ENCODE measurements around the gene SH3YL1.

The SH3YL1 gene

GRCh38 chr2:287911-288757, 24.3 kb upstream of the SH3YL1 start, which contains the start of gene ALKAL2:
ALKAL2 (minus strand) TSS chr2:288091; CDS start chr2:287835, 256 bp downstream.
- Histone ChIP-seq H3K36me3 (ENCODE audit: control insufficient read depth, insufficient read depth, low read length) (no peaks in the 10 kb centered on the region), H3K27me3 (ENCODE audit: control insufficient read depth, insufficient read depth, low read length) (peaks cover 48% of the 10 kb centered on the region), H3K9me3 (ENCODE audit: control insufficient read depth, insufficient read depth, low read length) (no peaks in the 10 kb centered on the region), H3K9ac (ENCODE audit: low read depth, low read length) (no peak within 1 kb of the TSS), H3K4me1 (ENCODE audit: control insufficient read depth, insufficient read depth, low read length) (peaks cover 29% of the 10 kb centered on the region), H3K4me3 (ENCODE audit: low read depth, low read length) (peak within 1 kb of the TSS; percentile 74)

GRCh38 chr2:287471-287885, 23.6 kb upstream of the SH3YL1 start:
- H3K9ac ChIP-seq (ENCODE audit: low read depth, low read length) = no peak overlapping the region
- no peaks in the 10 kb centered on the region for H3K9me3 ChIP-seq (ENCODE audit: control insufficient read depth, insufficient read depth, low read length)
- H3K27me3 ChIP-seq (ENCODE audit: control insufficient read depth, insufficient read depth, low read length) = peaks cover 48% of the 10 kb centered on the region
- H3K4me3 ChIP-seq (ENCODE audit: low read depth, low read length) = peak overlapping the region; percentile 72
- H3K36me3 ChIP-seq (ENCODE audit: control insufficient read depth, insufficient read depth, low read length) = no peaks in the 10 kb centered on the region
- H3K4me1 ChIP-seq (ENCODE audit: control insufficient read depth, insufficient read depth, low read length) = peaks cover 32% of the 10 kb centered on the region

GRCh38 chr2:286774-287392, 23.1 kb upstream of the SH3YL1 start:
- Histone ChIP-seq H3K27me3 (ENCODE audit: control insufficient read depth, insufficient read depth, low read length) (peaks cover 44% of the 10 kb centered on the region), H3K4me1 (ENCODE audit: control insufficient read depth, insufficient read depth, low read length) (peaks cover 32% of the 10 kb centered on the region), H3K9ac (ENCODE audit: low read depth, low read length) (no peak overlapping the region), H3K9me3 (ENCODE audit: control insufficient read depth, insufficient read depth, low read length) (no peaks in the 10 kb centered on the region), H3K36me3 (ENCODE audit: control insufficient read depth, insufficient read depth, low read length) (no peaks in the 10 kb centered on the region), H3K4me3 (ENCODE audit: low read depth, low read length) (peak overlapping the region; percentile 72)

GRCh38 chr2:286035-286434, 22.2 kb upstream of the SH3YL1 start:
- H3K27me3 ChIP-seq (ENCODE audit: control insufficient read depth, insufficient read depth, low read length) = peaks cover 37% of the 10 kb centered on the region
- H3K4me3 ChIP-seq (ENCODE audit: low read depth, low read length) = no peak overlapping the region

GRCh38 chr2:285531-285930, 21.7 kb upstream of the SH3YL1 start:
- Histone ChIP-seq H3K27me3 (ENCODE audit: control insufficient read depth, insufficient read depth, low read length) (peaks cover 32% of the 10 kb centered on the region), H3K4me1 (ENCODE audit: control insufficient read depth, insufficient read depth, low read length) (peaks cover 32% of the 10 kb centered on the region), H3K9ac (ENCODE audit: low read depth, low read length) (no peak overlapping the region), H3K4me3 (ENCODE audit: low read depth, low read length) (no peak overlapping the region), H3K36me3 (ENCODE audit: control insufficient read depth, insufficient read depth, low read length) (peaks cover 7% of the 10 kb centered on the region), H3K9me3 (ENCODE audit: control insufficient read depth, insufficient read depth, low read length) (no peaks in the 10 kb centered on the region)

More at GRCh38 chr2:286035-286434, 22.2 kb upstream of the SH3YL1 start:
- Histone ChIP-seq H3K4me1 (ENCODE audit: control insufficient read depth, insufficient read depth, low read length) (peaks cover 32% of the 10 kb centered on the region), H3K9me3 (ENCODE audit: control insufficient read depth, insufficient read depth, low read length) (no peaks in the 10 kb centered on the region), H3K9ac (ENCODE audit: low read depth, low read length) (no peak overlapping the region), H3K36me3 (ENCODE audit: control insufficient read depth, insufficient read depth, low read length) (peaks cover 3% of the 10 kb centered on the region)

- Histone ChIP-seq H3K4me3 (ENCODE audit: low read depth, low read length) (no peak overlapping the region), H3K36me3 (ENCODE audit: control insufficient read depth, insufficient read depth, low read length) (peaks cover 7% of the 10 kb centered on the region), H3K9me3 (ENCODE audit: control insufficient read depth, insufficient read depth, low read length) (no peaks in the 10 kb centered on the region), H3K9ac (ENCODE audit: low read depth, low read length) (no peak overlapping the region), H3K4me1 (ENCODE audit: control insufficient read depth, insufficient read depth, low read length) (peaks cover 32% of the 10 kb centered on the region), H3K27me3 (ENCODE audit: control insufficient read depth, insufficient read depth, low read length) (peaks cover 28% of the 10 kb centered on the region)
These were observed 21.2 kb upstream of the SH3YL1 start for GRCh38 chr2:284896-285492.

GRCh38 chr2:283996-284794, 20.4 kb upstream of the SH3YL1 start:
- Histone ChIP-seq H3K36me3 (ENCODE audit: control insufficient read depth, insufficient read depth, low read length) (peaks cover 7% of the 10 kb centered on the region), H3K4me1 (ENCODE audit: control insufficient read depth, insufficient read depth, low read length) (peaks cover 32% of the 10 kb centered on the region), H3K9me3 (ENCODE audit: control insufficient read depth, insufficient read depth, low read length) (no peaks in the 10 kb centered on the region), H3K4me3 (ENCODE audit: low read depth, low read length) (peak overlapping the region; percentile 0), H3K9ac (ENCODE audit: low read depth, low read length) (no peak overlapping the region), H3K27me3 (ENCODE audit: control insufficient read depth, insufficient read depth, low read length) (peaks cover 20% of the 10 kb centered on the region)

- Histone ChIP-seq H3K27me3 (ENCODE audit: control insufficient read depth, insufficient read depth, low read length) (peaks cover 17% of the 10 kb centered on the region), H3K4me1 (ENCODE audit: control insufficient read depth, insufficient read depth, low read length) (peaks cover 32% of the 10 kb centered on the region), H3K36me3 (ENCODE audit: control insufficient read depth, insufficient read depth, low read length) (peaks cover 14% of the 10 kb centered on the region), H3K9ac (ENCODE audit: low read depth, low read length) (no peak overlapping the region), H3K9me3 (ENCODE audit: control insufficient read depth, insufficient read depth, low read length) (no peaks in the 10 kb centered on the region), H3K4me3 (ENCODE audit: low read depth, low read length) (no peak overlapping the region)
These were observed 18.8 kb upstream of the SH3YL1 start for GRCh38 chr2:282371-283263.

- Histone ChIP-seq H3K9ac (ENCODE audit: low read depth, low read length) (no peak overlapping the region), H3K4me1 (ENCODE audit: control insufficient read depth, insufficient read depth, low read length) (peaks cover 32% of the 10 kb centered on the region), H3K27me3 (ENCODE audit: control insufficient read depth, insufficient read depth, low read length) (peaks cover 9% of the 10 kb centered on the region), H3K4me3 (ENCODE audit: low read depth, low read length) (no peak overlapping the region), H3K9me3 (ENCODE audit: control insufficient read depth, insufficient read depth, low read length) (no peaks in the 10 kb centered on the region), H3K36me3 (ENCODE audit: control insufficient read depth, insufficient read depth, low read length) (peaks cover 21% of the 10 kb centered on the region)
These were observed 17.5 kb upstream of the SH3YL1 start for GRCh38 chr2:281381-281780.

- Histone ChIP-seq H3K27me3 (ENCODE audit: control insufficient read depth, insufficient read depth, low read length) (peaks cover 2% of the 10 kb centered on the region), H3K9me3 (ENCODE audit: control insufficient read depth, insufficient read depth, low read length) (no peaks in the 10 kb centered on the region), H3K9ac (ENCODE audit: low read depth, low read length) (no peak overlapping the region), H3K36me3 (ENCODE audit: control insufficient read depth, insufficient read depth, low read length) (peaks cover 27% of the 10 kb centered on the region), H3K4me1 (ENCODE audit: control insufficient read depth, insufficient read depth, low read length) (peaks cover 27% of the 10 kb centered on the region), H3K4me3 (ENCODE audit: low read depth, low read length) (no peak overlapping the region)
These were observed 16.8 kb upstream of the SH3YL1 start for GRCh38 chr2:280650-281110.

Data from iPS-15b (cell line).